Stimulated activated CD8-positive, alpha-beta memory T cell treated with anti-CD3 and anti-CD28 coated beads, Interleukin-15, amount 100 ng/mL, for 1 hour (primary cell): ENCODE measurements around the gene TOX4.
"Not testable (repeated sequence)": the region's sequence is repeated elsewhere in the genome, so short reads cannot be mapped to it uniquely, and the experiment has no call there.

Experiments
- DNase-seq: peaks from one replicate; pipeline ENCODE4 v3.0.0-alpha.2; 2020; ENCODE audit warnings: low read depth

TOX4 gene

DNA sequence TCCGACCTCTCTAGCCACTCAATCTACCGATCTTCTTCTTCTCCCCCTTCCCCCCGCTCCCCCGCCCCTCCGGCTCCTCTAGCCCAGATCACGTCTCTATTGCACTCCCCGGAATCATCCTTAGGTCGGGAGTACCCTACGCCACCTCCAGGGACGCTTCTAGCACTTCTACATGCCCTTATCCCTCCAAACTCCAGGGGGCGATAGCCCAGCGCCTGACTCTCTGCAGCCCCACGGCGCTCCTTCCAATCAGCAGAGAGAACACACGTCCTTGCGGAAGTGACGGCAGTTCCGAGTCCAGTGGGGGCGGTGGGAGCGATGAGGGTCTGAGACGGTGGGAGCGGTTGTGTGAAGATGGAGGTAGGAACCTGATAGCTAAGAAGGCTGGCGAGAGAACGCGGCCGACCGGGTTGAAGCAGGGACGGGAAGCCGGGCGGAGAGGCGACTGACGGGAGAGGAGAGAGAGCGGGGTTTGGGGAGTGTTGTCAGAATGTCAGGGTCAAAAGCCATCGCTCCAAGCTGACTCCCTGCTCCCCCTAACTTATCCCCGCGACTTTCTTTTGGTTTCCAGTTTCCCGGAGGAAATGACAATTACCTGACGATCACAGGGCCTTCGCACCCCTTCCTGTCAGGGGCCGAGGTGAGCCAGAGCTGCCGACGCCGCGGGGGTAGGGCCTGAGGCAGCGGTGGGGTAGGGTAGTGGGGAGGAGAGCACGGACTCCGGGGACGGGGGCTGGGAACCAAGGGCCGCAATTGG, at the start of gene TOX4, which contains the start of gene RAB2B:
Gene TOX4 (plus strand): TSS at position 271 of the 757 bp plus-strand sequence. CDS start 84 bp downstream, at position 355.
Gene RAB2B (minus strand): TSS at position 35 of the 757 bp plus-strand sequence. CDS start 87 bp downstream, outside the sequence.
- peak; percentile 86 for DNase-seq

DNA sequence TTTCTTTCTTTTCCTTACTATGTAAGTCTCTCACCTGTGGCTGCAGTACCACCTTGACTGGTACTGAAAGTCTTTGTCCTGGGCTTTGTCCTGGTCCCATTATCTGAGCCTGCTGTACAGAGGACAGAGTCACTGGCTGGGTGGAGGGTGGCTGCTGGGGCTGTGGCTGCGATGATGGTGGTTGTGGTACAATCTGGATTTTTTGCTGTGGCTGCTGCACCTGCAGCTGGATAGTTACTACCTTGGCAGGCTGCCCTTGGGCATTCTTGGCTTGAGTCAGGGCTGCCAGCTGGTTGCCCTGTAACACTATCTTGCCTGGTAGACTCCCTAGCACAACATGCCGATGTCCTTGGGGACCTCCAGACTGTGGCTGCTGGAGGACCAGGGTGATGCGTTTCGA, 48.1 kb upstream of the TOX4 start:
- DNase-seq: no peak

DNA sequence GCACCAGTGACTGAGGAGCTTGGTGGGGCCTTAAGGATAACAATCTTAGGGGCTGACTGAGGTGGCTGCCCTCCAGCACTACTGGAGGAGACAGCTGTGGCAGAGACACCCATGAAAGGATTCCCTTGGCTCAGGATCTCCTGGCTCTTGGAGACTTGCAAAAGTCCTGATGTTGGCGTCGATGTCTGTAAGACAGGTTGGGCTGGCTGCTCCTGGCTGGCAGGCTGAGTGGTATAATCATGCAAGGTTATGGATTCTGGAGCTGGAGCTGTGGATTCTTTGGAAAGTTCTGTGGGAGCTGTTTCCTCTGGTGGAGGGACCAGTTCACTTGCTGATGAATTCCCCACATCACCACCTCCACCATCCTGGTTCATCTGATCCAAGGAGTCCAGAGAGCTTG, 45.9 kb upstream of the TOX4 start:
- DNase-seq: no peak

DNA sequence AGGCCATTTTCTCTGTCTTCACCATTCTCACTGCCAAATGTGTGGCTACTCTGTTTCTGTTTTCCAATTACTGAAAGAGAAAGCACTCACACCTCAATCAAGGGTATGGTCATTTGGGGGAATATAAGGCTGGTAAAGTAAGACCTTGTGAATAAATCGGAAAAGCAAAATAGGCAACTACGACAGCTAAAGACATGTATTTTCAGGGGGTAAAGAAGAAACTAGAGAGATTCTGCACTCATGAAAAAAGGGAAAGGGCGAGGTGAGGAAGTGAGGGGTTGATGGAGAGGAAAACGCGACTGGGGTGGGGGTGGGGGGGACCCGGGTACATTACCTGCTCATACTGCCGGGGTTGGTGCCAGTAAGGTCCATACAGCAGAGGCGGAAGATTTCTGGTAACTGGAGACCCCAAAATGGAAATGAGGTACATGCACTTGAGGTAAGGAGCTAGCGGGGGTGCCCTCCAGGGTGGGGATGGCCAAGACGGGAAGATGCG, 40.4 kb upstream of the TOX4 start:
- no peak for DNase-seq

DNA sequence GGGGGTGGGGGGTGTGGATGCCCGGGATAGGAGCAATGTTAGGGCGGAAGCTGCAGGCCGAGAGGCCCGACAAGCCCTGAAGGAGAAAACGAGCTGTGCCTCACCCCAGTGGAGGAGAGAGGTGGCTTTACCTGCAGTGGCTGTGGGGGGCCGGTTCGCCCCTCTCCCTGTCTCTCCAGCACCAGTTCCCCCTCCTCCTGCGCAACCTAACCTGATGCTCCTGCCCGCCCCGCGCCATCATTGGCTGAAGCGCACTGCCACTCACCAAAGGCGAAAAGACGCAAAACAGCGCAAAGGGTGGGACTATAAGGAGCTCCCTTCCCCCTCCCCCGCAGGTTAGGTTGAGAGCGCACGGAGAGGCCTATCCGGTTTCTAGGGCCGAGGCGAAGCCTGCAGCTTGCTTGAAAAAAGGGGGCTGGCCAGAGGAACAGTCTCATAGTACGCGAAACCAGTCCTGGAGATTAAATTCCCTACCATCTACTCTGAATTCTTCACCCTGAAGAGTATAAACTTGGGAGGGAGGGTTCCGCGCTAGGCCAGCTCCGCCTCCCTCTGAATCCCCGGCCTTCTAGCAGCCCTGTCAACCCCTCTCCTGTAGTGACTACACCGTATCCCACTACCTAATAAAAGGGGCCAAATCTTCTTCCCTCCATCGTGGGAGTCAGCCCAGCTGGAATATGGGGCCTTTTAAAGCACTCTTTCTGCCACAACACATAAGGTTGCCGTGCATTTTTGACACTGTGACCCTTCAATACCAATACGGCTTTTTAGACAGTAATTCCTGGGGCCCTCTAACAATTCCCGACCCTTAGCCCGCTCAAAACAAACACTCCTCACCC, 39.7 kb upstream of the TOX4 start:
- DNase-seq: peak; percentile 100

DNA sequence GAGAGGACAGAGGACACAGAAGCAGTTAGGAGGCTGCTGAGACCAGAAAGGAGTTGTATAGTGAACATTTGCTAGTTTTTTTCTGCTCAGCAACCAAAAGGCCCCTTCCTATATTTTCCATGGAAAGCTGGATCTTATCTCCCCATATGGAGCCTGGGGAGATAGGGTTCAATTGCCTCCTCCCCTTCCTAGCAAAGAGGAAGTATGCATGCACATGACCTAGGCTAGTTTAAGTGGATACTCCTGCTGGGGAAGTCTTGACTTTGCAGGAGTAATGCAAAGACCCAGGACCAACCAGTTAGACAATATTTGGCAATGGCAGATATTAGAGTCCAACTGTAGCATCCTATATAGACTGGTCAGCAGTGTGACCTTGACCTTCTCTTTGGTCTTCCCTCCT, 36.1 kb upstream of the TOX4 start:
- no peak for DNase-seq

DNA sequence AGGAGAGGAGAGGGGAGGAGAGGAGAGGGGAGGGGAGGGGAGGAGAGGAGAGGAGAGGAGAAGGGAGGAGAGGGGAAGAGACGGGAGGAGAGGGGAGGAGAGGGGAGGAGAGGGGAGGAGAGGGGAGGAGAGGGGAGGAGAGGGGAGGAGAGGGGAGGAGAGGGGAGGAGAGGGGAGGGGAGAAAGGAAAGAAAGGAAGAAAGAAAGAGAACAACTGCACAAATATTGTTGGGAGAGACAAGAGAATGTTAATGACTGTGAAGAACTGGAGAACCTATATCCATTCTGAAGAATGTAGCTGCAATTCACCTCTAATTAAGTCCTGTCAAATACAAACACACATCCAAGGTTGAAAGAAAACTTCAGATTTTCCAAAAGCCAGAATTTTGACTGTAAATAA, 34.3 kb upstream of the TOX4 start:
- not testable (repeated sequence) for DNase-seq

DNA sequence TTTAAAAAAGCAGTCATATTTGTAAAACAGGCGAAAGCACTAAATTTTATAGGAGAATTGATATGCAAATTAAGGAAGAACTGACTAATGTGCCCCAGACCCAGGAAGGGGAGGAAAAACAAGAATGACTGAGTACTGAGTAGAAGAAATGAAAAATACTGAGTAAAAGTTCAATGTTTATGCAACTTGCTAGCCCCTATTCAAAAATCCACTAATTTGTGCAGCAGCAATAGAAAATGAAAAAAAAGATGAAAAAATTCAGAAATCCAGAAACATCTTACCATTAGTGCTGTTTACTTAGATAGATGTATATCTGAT, 27.1 kb upstream of the TOX4 start:
- DNase-seq: no peak

DNA sequence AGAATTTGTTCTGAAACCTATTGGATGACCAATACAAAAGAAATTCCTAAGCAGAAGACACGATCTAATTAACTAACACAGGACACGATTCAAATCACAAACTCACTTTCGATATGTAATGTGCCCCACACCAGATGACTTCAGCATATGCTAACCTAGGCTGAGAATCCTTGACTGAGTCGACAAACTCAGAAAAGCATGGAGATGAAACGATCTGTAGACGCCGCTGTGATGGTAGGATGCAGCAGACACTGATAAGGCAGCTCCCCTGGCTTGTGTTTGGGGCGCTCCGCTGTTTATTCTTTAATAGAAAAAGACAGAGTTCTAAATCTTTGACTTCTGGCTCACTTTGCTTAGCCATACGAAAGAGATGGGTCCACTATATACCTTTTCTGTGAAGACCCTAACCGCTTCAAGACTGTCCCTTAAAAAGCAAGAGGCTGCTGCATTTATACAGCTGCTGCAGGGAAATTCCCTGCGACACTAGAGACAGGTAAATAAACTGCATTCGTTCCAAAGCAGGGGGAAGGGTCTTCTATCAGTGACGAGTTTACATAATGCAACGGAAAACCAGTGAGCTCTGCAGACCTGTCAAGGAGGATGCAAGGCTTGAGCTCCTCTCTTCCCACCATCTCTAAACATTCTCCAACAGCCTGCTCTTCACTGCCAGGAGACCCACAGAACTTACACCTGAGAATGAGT, 22.0 kb upstream of the TOX4 start:
- no peak for DNase-seq

DNA sequence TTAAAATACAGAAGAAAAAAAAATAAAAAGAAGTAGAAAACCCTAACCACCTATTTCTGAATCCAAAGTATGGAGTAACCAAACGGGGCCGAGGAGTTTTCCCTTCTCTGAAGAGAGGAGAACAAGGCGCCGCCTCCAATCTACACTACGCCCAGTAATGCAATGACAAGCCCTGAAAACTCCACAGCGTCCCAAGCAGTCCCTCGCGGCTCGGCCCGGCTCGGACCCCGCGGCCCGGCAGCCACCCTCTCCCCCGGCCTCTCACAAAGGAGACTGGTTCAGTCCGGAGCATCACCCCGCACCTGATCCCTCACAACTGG, 21.4 kb upstream of the TOX4 start:
- DNase-seq: no peak

DNA sequence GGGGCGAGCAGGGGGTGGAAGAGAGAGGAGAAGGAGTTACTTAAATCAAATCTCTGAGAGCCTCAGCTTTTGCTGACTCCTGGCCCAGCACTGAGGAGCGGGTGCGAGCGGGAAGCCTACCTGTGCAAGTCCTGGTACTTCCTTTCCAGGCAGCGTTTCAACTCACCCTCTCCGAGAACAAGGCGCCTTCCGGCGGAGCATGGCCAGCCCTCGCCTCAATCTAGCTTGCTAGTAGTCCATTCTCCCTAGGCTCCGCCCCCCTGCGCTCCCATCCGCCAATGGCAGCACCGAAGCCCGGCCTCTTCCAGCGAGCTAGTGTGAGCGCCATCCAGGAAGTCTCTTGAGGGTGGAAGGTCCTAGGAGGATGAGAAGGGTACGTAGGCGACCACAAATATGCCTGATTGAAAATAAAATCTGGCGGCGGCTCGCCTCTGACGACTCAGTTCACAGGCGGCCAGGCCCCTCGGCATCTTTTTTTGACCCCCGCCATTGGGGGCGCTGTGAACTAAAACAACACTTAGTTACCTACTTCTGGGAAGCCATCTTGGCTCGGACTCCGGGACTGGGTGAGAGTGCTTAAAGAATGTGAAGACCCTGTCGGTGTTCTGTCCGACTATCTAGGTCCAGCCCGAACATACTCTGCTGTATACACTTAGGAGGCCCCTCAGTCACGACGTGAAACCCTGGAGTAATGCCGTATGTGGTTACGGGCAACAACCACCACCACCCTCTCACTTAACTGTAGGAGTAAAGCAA, 20.9 kb upstream of the TOX4 start, which contains the start of gene CHD8:
Gene CHD8 (minus strand): TSS at position 212 of the 756 bp plus-strand sequence. CDS start 24,480 bp downstream, outside the sequence.
- DNase-seq: peak; percentile 97

DNA sequence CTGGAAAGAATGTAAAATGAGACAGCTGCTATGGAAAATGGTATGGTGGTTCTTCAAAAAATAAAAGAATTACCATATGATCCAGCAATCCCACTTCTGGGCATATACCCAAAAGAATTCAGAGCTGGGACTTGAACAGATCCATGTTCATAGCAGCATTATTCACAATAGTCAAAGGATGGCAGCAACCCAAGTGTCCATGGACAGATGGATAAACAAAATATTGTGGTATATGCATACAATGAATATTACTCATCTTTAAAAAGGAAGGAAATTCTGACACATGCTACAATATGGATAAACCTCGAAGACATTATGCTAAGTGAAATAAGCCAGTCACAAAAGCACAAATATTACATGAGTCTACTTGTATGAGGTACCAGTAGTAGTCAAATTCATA, 9.4 kb upstream of the TOX4 start:
- DNase-seq: no peak

DNA sequence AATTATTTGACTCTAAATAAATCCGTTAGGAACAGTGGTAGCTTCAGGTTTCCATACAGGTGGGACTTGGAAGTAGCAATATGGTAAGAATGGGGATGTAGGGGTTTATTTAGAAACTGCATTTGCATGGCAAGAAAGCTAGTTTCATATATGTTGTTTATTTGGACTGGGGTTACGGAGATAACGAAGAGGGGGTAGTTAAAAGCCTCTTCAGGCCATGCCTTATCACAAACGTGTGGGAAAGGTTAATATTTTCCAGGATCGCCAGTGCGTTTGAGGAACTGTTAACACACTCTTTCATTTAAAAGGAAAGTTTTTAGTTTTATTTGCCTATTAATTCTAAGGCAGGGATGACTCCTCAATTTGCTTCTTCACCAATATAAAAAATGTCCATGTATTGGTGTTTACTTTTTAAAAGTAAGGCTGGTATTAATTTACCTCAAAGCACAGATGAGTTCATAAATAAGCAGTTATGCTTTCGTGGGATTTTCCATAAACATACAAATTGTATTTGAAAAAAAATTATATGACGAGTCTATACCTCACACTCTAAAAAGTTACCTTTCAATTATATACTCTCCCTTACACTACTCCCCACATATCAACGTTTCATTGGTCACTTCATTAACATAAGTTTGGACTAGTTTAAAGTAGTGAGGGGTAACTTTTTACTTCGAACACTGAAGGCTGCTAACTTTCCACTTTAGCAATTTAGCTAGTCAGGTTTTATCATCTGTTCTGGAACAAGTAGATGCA, 1.1 kb upstream of the TOX4 start:
- DNase-seq: no peak

DNA sequence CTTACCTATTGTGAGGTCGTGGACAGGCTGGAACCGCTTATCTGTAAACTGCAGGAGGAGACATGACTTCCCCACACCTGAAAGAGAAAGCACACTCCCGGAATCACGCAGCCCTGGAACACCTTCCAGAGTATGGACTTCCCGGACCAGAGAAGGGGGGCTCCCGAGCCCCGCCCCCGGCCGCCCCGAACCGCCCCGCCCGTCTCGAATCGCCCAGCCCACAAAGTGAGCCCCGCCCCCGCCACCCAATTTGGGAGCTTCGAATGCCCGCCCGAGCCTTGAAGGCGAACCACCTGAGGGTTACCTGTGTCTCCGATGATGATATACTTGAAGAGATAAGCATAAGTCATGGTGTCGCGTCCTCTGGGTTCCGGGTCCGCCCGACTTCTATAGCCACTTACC, 471 bp upstream of the TOX4 start:
- no peak for DNase-seq

DNA sequence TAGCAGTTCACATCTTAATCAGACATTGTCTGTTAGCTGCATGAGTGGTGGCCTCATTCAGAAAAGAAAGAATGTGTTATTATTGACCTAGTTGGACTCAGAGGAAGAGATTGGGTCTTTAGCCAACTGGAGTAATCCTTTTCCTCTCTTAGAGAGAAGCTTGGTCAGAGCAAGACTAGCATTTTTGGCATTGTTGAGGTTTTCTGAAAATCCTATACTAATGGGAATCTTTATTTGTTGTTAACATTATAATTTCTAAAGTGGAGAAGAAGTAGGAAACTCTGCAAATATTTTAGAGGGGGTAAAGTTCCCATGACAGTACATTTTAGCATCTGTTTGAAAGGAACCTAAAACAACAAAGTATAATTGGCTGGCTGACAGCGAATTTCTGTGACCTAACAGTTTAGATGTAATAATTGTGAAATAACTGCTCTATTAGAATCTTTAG, 9.7 kb downstream of the TOX4 start:
- no peak for DNase-seq

DNA sequence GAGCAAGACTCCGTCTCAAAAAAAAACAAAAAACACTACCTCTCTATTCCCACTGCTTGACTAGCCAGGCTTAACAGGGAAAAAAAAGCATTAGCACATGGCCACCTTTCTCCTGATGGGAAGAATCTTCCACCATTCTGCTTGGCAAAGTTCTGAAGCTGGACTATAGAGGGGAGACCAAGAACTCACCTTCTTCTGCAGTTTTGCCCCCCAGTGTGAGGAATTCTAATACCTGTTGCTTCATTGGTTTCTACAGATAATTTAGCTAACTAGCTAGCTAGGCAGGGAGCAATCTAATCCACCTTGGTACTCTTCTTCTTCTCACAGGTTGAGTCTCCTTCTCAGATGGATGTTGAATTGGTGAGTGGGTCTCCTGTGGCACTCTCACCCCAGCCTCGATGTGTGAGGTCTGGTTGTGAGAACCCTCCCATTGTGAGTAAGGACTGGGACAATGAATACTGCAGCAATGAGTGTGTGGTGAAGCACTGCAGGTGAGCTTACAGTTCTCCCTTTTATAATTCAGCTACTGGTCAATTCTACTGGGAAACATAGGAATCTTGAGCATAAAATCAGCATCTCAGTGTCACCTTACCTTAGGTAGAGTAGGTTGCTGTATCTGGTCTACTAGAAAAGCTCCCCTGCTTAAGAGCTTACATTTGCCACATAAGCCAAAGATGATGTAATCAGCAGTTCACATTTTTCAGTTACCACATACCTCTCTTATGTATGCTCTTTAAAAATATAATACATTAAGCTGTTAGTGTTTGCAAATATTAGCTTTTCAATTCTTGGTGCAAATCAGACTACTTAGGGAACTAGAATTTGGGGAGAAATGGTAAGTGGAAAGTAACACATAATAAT, 18.1 kb downstream of the TOX4 start:
- DNase-seq: no peak

DNA sequence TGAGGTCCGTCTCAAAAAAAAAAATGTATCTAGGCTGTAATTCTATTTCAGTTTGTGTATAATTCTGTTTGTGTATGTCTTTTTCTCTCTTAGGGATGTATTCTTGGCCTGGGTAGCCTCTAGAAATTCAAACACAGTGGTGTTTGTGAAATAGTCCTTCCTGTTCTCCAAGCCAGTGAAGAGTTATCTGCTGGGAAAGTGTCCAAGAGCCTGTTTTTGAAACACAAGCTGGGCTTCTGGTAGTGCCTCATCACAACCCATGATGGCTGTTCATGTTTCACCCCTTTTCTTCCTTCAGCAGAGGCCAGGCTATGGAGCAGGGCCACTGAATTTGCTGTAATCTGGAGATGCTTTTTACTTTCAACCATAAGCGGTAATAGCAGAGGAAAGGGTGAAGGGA, 19.5 kb downstream of the TOX4 start:
- no peak for DNase-seq

DNA sequence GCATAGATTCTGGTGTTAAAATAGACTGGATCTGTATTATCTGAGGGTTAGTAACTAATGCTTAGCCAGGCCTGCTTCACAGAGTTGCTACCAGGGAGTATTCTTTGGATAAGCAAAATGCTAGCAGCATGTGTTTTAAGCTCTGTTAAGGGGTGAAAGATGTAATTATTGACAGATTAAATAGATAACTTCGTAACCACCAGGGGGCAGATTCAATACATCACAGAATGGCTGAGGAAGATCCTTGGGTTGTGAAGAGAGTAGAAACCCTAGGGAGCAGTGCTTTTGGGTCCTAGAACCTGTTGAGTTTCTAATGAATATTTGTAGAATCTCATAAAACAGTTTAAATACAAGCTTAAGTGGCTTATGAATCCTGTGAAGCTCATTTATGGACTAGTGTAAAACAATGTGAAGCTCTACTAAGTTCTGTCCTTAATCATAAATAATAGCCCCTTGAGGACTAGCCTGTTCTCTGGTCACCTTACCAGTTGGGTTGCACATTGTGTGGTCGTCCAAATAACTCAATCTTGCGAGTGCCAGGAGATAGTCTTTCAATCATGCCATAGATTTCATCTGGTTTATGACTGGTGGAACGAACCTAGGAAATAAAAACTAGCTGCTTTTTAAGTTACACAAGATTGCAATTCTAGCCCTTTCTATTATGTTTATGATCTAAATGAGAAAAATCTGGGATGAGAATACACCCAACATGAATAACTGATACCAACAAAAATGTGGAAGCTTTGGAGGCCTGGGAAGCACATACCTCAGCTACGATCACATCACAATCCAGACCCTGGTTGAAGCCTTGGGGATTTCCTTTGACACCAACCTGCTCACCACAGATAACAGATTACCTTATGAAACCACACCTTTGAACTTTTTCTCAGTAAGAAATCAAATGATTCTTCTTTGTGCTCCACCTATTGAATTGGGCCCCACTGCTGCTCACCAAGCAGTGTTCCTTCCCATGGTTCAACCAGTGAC, 21.8 kb downstream of the TOX4 start:
- no peak for DNase-seq

DNA sequence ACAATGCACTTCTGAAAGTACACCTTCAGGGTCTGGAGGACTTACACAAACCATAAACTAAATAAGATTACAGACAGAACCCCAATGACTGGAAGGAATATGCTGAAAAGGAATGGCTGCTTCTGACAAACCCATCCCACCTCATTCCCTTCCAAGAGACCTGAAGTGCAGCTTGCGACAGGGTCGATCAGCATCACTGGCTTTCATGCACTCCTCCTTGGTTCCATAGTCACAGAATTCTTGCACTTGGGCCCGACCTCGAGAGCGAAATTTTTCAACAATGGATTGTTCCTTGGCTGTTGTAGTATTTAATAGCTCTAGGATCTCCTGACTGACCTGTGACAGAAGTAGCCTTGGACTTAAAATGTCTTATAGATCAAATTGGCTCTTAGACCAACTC, 24.6 kb downstream of the TOX4 start:
- no peak for DNase-seq
